AG09319 (cell line): ENCODE measurements around the gene CPNE8.

Experiments
- DNase-seq: peaks from one replicate; pipeline ENCODE4 v3.0.0-alpha.2; 2010; ENCODE audit warnings: low read depth; ENCODE audit errors: extremely low read depth
- CTCF ChIP-seq: IDR thresholded peaks from 2 replicates; pipeline ENCODE4 v1.5.1; 2011; ENCODE audit warnings: low read depth, mild to moderate bottlenecking, inconsistent platforms, low read length, moderate library complexity

The CPNE8 gene

GRCh38 chr12:38736821-38737220 is 168.6 kb downstream of the CPNE8 start:
- no peak for DNase-seq
- no peak for TF ChIP-seq CTCF

GRCh38 chr12:38732761-38733160 is 172.6 kb downstream of the CPNE8 start:
- no peak for DNase-seq
- TF ChIP-seq CTCF, result no peak

DNA sequence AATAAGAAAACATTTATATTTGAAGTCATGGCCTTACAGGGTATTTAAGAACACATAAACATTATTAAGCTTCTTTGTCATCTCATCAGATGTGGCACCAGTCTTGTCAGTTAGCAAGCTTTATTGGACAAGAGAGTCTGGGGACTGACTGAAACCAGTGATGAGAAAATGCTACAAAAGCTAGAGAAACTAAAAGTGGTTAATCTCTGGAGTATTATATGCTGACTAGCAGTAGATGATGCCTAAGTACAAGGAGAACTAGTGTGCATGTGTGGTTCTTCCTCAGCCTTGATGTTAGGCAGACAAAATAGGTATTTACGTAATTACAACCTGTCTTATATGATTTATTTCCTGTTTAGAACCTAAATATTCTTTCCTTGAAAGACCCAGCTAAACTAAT is 176.5 kb downstream of the CPNE8 start:
- no peak for TF ChIP-seq CTCF
- DNase-seq, result no peak

DNA sequence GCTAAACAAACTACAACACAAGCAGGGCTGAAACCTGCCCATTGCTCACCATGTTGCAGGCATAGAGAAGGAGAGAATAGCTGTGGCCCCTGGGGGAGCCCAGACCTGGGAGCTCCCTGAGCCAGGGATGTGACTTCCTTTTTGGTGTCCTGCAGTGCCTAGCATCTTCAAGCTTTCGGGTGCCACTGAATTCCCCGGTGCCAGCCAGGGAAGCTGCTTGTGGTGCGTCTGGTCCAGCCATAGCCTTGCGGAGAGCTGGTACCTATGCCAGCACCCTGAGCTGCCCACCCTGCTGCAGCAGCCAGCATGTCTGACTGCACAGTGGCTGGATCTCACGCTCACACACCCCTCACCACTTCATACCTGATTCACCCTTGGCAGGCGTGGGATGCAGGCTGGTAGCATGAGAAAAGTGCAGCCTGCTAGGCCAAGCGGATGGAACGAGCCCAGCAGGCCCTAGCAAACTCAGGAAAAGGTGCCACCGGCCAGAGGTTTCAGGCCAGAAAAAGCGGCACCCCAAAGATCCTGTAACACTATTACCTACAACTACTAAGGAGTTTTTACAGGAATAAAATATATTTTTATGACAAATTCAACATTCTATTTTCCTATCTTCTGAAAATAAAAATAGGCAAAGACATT is 183.7 kb downstream of the CPNE8 start:
- no peak for TF ChIP-seq CTCF

DNA sequence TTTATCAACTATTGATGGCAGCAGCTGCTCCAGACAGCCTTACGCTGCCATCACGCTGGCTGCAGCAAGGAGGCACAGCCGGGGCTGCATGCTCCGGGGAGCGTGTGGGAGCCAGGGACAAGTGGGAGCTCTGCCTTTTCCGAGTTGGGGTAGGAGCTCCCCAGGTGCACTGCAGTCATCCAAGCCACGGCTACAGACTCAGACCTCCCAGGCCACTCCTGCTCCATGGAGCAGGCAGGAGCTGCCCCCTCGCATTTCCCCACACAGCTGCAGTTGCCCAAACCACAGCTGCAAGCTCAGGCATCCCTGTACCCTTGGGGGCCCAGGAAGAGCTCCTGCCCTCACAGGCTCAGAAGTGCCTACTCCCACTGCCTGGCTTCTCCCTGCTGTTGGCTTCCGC is 184.7 kb downstream of the CPNE8 start:
- no peak for DNase-seq
- no peak for TF ChIP-seq CTCF

More for the DNA sequence above, 183.7 kb downstream of the CPNE8 start:
- no peak for DNase-seq

- no peak for TF ChIP-seq CTCF
- DNase-seq, result no peak
Observed at GRCh38 chr12:38713294-38713693, 192.1 kb downstream of the CPNE8 start.

- TF ChIP-seq CTCF, result no peak
Observed at GRCh38 chr12:38711054-38711453, 194.3 kb downstream of the CPNE8 start.

More at GRCh38 chr12:38711054-38711453, 194.3 kb downstream of the CPNE8 start:
- DNase-seq, result no peak
